HuH-7 (cell line): ENCODE data around the gene NMRK2.

Experiments
- DNase-seq: peaks from one replicate; pipeline ENCODE4 v3.0.0; 2011; ENCODE audit warnings: low spot score

NMRK2 gene

DNA sequence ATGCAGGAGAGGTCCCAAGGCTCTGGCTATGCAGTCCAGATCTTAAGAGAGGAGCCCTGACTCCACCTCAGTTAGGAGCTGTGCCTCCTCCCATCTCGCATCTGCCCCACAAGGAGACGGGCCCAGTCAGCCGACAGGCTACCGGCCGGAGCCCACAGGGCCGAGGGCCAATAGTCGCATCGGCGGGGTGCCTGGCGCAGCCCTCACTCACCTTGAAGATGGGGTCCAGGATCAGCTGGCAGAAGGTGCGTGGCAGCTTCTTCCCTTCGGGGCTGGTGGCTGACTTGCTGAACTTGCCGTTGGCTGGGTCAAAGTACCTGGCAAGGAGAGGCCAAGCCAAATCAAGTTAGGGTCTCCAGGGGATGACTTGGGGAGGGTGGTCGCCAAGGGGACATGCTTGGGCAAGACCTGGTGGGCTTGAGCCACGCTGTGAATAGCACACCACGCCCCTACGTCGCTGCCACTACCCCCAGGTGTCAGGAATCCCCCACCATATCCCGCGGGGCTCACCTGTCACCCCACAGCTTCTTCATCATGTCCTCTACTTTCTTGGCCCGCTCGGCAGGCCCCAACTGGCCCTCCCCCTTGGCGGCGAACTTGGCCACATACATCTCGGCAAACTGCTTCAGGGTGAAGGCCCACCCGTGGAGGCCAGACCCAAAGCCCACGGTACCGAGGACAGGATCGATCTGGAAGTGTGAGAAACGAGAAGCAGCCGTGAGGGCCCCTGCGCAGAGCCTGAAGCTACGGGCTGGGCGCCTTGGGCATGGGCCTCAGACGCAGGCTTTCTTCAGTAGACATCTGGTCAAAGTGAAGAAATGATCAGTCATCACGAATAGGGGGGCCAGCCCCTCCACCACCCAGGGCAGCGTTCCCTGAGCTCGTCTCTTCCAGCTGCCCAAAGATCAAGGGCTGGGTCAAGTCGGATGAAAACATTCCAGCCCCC, 49.1 kb downstream of the NMRK2 start:
- no peak for DNase-seq

DNA sequence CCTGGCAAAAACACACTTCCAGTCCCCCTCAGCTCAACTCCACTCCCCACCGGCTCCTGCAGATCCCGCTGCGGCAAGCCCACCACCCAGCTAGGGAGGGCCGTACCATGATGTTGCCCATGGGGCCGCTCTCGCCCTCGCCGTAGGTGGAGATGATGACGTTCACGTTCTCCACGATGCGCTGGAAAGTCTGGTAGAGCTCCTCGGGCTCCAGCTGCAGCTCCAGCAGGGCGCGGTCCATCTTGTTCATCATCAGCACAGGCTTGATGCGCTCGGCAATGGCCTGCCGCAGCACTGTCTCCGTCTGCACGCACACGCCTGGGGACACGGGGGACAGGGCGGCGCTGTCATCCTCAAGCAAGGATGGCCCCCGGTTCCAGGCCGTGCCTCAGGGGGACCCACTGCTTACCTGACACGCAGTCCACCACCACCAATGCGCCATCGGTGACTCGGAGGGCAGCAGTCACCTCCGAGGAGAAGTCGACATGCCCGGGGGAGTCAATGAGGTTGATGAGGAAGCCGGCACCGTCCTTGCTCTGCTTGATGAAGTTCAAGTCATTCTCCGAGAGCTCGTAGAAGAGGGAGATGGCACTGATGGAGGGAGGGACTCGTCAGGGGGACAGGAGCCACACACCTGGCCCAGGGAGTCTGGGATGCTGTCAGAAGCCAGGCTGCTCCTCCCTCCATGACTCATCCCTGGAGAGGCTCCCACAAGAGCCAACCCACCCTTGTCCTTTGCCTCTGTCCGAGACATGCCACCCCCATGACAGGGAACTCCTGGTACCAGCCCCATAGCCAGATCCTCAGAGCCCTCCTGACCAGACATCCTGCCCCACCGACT, 50.1 kb downstream of the NMRK2 start:
- DNase-seq: no peak

DNA sequence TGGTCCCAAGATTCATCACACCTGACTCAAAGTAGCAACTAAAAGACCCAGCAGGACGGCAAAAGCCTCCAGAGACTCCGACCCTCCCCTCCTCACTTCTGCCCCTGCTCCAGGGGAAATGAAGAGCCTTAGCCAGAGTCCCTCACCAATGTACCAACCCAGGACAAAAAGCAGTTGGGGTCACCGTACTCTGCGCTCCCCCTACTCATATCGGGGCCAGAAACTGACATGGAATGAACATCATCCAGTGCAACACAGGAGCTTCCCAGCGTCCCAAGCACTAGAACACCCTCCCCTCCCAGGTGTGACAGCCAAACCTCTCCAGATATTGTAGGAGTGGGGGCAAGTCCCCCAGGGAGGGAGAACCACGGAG, 50.7 kb downstream of the NMRK2 start:
- no peak for DNase-seq

DNA sequence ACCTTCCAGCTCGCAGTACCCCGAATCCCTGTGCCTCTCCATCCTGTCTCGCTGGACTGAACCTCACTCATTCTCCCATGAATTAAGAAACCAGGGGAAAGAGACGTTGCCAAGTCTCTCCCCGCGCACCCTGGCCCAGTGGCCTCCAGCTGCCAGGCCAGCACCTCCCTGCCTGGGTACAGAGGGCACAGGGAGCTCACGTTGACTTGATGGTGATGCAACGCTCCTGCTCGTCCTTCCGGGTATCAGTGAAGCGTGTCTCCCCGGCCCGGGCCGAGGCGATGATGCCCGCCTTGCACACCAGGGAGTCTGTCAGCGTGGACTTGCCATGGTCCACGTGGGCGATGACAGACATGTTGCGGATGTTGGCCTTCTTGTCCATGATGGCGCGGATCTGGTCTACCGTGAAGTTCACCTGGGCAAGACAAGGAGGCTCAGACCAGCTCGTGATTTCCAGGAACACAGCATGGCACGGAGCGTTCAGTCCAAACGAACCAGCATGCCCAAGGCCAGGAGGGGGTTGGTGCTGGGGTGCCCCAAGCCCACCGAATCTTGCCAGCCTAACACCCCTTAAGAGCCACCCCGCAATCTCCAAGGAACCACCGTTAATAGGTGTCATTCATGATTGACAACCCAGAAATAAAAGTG, 51.2 kb downstream of the NMRK2 start:
- no peak for DNase-seq

DNA sequence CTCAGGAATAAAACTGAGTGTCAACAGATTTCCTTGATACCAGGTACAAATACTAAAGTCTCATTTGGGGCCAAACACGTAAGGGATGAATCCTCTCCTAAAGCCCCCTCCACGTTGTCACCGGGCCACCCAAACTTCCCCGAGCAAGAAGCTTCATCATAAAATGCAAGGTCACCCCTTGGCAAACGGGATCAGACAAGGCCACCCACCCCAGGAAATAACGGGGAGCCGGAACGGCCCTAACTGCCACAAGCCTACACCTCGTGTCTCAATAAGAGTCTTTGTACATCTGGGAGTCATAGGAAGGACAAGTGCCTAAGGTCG, 51.7 kb downstream of the NMRK2 start:
- no peak for DNase-seq

DNA sequence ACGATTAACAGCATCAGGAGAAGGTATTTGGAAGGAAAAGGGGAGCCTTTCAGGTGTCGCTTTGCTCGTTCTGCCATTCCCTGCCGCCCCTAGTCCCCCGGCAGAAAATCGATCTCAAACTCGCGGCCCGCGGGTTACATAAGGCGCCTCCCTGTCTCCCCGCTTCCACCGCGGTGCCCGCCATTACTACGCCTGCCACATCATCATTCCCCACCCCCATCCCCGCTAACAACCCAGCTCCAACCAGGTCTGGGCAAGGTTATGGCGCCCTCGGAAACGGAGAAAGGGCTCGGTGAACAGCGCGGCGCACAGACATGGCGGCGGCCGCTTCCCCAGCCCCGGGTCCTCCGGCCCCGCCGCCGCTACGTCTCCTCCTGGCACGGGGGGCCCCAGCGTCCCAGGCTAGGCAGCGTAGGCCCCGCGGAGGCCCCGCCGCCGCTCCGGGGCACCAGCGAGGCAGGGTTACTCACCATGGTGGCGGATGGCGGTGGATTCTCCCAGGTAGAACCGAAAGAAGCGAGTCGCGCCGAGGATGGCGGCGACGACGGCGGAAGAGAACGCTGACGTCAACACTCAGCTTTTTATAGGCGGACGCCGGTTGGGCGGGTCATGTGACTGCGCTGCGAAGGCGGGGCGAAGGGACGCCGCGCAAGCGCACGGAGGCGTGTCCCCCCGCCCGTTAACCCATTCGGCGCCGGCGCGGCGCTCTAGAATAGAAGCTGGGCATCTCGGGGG, 52.2 kb downstream of the NMRK2 start, which contains the start of gene EEF2:
TSS of gene EEF2 (minus strand) at position 556 of the 735 bp plus-strand sequence. CDS start at position 473, 83 bp downstream.
- DNase-seq: peak; percentile 91

DNA sequence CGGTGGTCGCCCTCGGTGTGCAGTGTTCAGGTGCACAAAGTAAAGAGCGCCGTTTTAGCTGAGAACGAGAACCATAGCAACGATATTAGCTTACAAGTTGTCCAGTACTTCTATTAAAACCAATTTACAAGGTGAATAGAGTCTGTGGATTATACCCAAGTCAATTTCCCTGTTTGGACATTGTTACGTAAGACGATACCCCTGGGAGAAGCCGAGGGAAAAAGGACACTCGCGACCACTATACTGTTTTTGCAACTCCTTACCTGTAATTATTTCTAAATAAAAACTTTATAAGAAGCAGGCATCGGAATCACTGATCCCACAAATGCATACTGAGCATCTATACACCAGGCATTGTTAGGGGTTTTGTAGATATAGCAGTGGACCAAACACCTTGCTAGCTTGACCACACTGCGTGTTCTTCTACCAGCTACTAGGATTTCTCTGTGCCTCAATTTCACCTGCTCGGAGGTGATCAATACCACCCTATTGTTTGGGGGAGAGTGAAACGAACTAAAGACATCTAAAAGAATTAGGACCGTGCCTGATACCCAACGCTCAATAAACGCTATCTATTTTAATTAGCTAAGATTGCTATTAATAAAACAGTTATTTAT, 52.9 kb downstream of the NMRK2 start:
- no peak for DNase-seq

DNA sequence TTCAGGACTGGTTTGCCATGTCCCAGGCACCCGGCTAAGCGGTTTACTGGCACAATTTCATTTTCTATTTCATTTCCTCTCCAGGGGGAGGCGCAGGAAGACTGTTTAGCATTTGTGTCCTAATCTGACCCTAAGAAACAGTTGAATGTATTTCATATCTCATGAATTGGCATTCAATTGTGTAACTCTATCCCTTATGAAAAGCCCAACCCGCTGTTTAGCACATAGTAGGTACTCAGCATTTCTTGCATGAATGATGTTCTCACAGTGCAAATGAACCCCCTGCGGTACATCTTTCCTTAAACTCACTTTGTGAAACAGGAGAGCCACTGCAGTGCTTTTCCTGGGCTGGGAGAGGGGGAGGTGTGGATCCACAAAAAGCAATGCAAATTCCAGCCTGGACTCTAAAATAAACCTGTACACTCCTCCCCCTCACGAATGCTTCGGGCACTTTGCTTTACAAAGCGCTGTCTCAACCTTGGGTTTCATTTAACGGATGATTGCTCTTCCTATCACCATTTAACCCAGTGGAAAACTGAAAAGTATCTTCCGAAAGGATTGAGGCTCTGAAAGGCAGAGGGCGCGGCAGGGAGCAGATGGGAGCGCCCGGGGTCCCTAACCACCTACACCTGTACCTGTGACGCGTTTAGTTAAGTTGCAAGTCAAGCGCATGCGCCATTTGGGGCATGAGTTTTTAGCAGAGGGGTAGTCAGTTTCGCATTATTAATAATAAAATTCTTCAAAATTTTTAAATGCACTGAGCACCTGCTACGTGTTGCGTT, 53.6 kb downstream of the NMRK2 start:
- DNase-seq: peak; percentile 62

DNA sequence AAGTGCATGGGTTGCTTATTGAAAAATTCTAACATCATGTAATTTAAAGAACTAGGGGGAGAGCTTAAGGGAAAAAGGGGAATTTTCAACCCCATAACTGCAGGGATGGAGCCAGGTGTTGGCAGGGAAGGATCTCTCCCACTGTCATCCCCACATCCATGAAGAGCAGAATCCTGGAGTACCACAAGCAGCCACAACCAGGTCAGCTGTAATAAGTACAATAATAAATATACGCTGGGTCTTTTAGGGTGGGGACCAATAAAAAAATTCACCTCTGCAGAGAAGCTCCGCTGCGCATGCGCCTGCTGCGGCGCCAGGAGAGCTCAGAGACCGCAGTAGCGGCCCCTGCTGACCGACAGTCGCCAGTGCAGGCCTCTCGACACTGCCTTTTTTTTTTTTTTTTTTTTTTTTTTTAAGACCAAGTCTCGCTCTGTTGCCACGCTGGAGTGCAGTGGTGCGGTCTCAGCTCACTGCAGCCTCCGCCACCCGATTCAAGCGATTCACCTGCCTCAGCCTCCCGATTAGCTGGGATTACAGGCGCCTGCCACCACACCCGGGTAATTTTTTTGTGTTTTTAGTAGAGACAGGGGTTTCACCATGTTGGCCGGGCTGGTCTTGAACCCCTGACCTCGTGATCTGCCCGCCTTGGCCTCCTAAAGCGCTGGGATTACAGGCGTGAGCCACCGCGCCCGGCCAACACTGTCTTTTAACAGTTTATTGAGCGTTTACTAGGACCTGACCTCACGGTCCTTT, 54.9 kb downstream of the NMRK2 start:
- peak; percentile 63 for DNase-seq

DNA sequence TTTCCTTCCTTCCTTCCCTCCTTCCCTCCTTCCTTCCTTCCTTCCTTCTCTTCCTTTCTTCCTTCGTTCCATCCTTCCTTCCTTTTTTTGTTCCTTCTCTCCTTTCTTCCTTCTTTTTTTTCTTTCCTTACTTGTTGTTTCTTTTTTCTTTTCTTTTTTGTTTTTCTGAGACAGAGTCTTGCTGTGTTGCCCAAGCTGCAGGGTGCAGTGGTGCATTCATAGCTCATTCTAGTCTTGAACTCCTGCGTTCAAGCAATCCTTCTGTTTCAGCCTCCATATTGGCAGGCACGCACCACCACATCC, 57.9 kb downstream of the NMRK2 start:
- no peak for DNase-seq
